GM23338 (cell line): ENCODE data around the gene SUSD3. TPM values are rescaled to one million over a fixed set of nuclear protein-coding genes. Genes with fewer than 3 reads are reported as not detected.

ENCODE experiments used
- ATAC-seq: fragments of 200-7000 bp; cut with Tn5 transposase; 3 replicates; pipeline ENCODE4 v1.9.1; 2020
- DNase-seq: peaks from one replicate; pipeline ENCODE4 v3.0.0-alpha.2; 2015; ENCODE audit warnings: low spot score
- H2AFZ ChIP-seq: fragments of 200-600 bp; sonication (generic); 2 replicates; pipeline ENCODE4 v1.8.0; 2016; ENCODE audit warnings: antibody characterized with exemption, mild to moderate bottlenecking, moderate library complexity
- H3F3A ChIP-seq: fragments of 200-600 bp; sonication (generic); replicated peaks from 2 replicates; pipeline ENCODE4 v1.8.0; 2017; ENCODE audit warnings: antibody characterized with exemption, mixed run types, low read depth
- H3K27ac ChIP-seq: fragments of 200-600 bp; sonication (generic); 2 replicates; pipeline ENCODE4 v1.6.1; 2016; ENCODE audit warnings: low read depth
- H3K27me3 ChIP-seq: fragments of 200-600 bp; sonication (generic); 2 replicates; pipeline ENCODE4 v1.8.0; 2016; ENCODE audit warnings: mild to moderate bottlenecking, mixed run types, moderate library complexity; ENCODE audit not compliant: insufficient read depth
- H3K36me3 ChIP-seq: fragments of 200-600 bp; sonication (generic); 2 replicates; pipeline ENCODE4 v1.8.0; 2016; ENCODE audit warnings: mild to moderate bottlenecking; ENCODE audit not compliant: insufficient read depth
- H3K4me1 ChIP-seq: fragments of 200-600 bp; sonication (generic); 2 replicates; pipeline ENCODE4 v1.8.0; 2016; ENCODE audit warnings: mild to moderate bottlenecking, moderate library complexity; ENCODE audit not compliant: insufficient read depth
- H3K4me2 ChIP-seq: fragments of 200-600 bp; sonication (generic); 2 replicates; pipeline ENCODE4 v1.7.1; 2017; ENCODE audit warnings: mixed run types
- H3K4me3 ChIP-seq: fragments of 200-600 bp; sonication (generic); 2 replicates; pipeline ENCODE4 v1.6.1; 2016; ENCODE audit warnings: mixed run types
- H3K79me2 ChIP-seq: fragments of 200-600 bp; sonication (generic); replicated peaks from 2 replicates; pipeline ENCODE4 v1.8.0; 2017; ENCODE audit warnings: mild to moderate bottlenecking; ENCODE audit not compliant: insufficient read depth
- H3K9me2 ChIP-seq: fragments of 200-600 bp; sonication (generic); 2 replicates; pipeline ENCODE4 v1.8.0; 2017; ENCODE audit not compliant: insufficient read depth
- H4K20me1 ChIP-seq: fragments of 200-600 bp; sonication (generic); replicated peaks from 2 replicates; pipeline ENCODE4 v1.8.0; 2017; ENCODE audit warnings: mild to moderate bottlenecking; ENCODE audit not compliant: insufficient read depth
- H3K27ac Mint-ChIP-seq: 2 replicates; pipeline ENCODE4 v1.8.0; 2020; ENCODE audit warnings: inconsistent platforms, mild to moderate bottlenecking, moderate library complexity, mixed read lengths
- H3K27me3 Mint-ChIP-seq: 3 replicates; pipeline ENCODE4 v1.8.0; 2022; ENCODE audit warnings: low read depth, mild to moderate bottlenecking, moderate library complexity, mixed read lengths, inconsistent platforms; ENCODE audit not compliant: insufficient read depth, poor library complexity
- H3K36me3 Mint-ChIP-seq: 3 replicates; pipeline ENCODE4 v1.8.0; 2021; ENCODE audit warnings: low read depth, mild to moderate bottlenecking, inconsistent platforms, moderate library complexity, mixed read lengths
- H3K4me1 Mint-ChIP-seq: 3 replicates; pipeline ENCODE4 v1.8.0; 2020; ENCODE audit warnings: mild to moderate bottlenecking, inconsistent platforms, mixed read lengths
- H3K4me3 Mint-ChIP-seq: 3 replicates; pipeline ENCODE4 v1.8.0; 2021; ENCODE audit warnings: moderate library complexity, mild to moderate bottlenecking, inconsistent platforms, mixed read lengths
- H3K9me3 Mint-ChIP-seq: 3 replicates; pipeline ENCODE4 v1.8.0; 2020; ENCODE audit warnings: moderate library complexity, mild to moderate bottlenecking, inconsistent platforms, mixed read lengths
- CREB1 ChIP-seq: fragments of 250-450 bp; sonication (Bioruptor Pico); IDR thresholded peaks from 2 replicates; pipeline ENCODE4 v1.5.0; 2020; ENCODE audit warnings: low read depth, mild to moderate bottlenecking, moderate library complexity
- EZH2 ChIP-seq: fragments of 200-600 bp; sonication (generic); IDR thresholded peaks from one replicate; pipeline ENCODE4 v1.8.0; 2017; ENCODE audit warnings: antibody characterized with exemption, mild to moderate bottlenecking, low read depth; ENCODE audit not compliant: unreplicated experiment
- EZH2phosphoT487 ChIP-seq: fragments of 200-600 bp; sonication (generic); IDR thresholded peaks from one replicate; pipeline ENCODE4 v1.8.1; 2018; ENCODE audit warnings: antibody characterized with exemption; ENCODE audit not compliant: unreplicated experiment
- JUNB ChIP-seq: IDR thresholded peaks from one replicate; pipeline ENCODE4 v1.6.1; 2016; ENCODE audit warnings: antibody characterized with exemption; ENCODE audit not compliant: unreplicated experiment
- NANOG ChIP-seq: IDR thresholded peaks from 2 replicates; pipeline ENCODE4 v1.6.1; 2016; ENCODE audit warnings: antibody characterized with exemption, borderline replicate concordance
- POLR2AphosphoS5 ChIP-seq: IDR thresholded peaks from 2 replicates; pipeline ENCODE4 v1.6.1; 2016; ENCODE audit warnings: antibody characterized with exemption, low read depth
- STAT1 ChIP-seq: IDR thresholded peaks from one replicate; pipeline ENCODE4 v1.6.1; 2016; ENCODE audit warnings: antibody characterized with exemption; ENCODE audit not compliant: unreplicated experiment
- ZNF114 ChIP-seq: fragments of 250-450 bp; sonication (Bioruptor Pico); IDR thresholded peaks from 2 replicates; pipeline ENCODE4 v1.5.0; 2020; ENCODE audit warnings: mild to moderate bottlenecking, moderate library complexity
- ZNF331 ChIP-seq: fragments of 250-450 bp; sonication (Bioruptor Pico); IDR thresholded peaks from 2 replicates; pipeline ENCODE4 v1.5.0; 2020; ENCODE audit warnings: low read depth, mild to moderate bottlenecking, moderate library complexity
- polyA plus RNA-seq: library from polyadenylated mRNA; unstranded; fragments of >200 nt; fragmentation: Nextera tagmentation; extraction: Ambion mirVana; gene quantifications from 2 replicates; pipeline ENCODE4 v1.2.1, GENCODE V29; 2016
- total RNA-seq: library from RNA; depleted of rRNA; stranded (reverse); fragments of >200 nt; shearing (Covaris generic); gene quantifications from 2 replicates; pipeline ENCODE4 v1.2.3, GENCODE V29; 2014
- TF ChIP-seq, protein P1 (sequence below): IDR thresholded peaks from 2 replicates; pipeline ENCODE4 v1.6.1; 2016; ENCODE audit warnings: antibody characterized with exemption
- TF ChIP-seq, protein P2 (sequence below): IDR thresholded peaks from one replicate; pipeline ENCODE4 v1.6.1; 2018; ENCODE audit warnings: antibody characterized with exemption; ENCODE audit not compliant: unreplicated experiment
- TF ChIP-seq, protein P3 (sequence below), 2 experiments: fragments of 200-600 bp in 1 of 2; sonication (generic) in 1 of 2; conservative IDR thresholded peaks; 2 replicates each; pipeline versions ENCODE4 v1.5.1 to v1.6.1; 2016 to 2017; ENCODE audit warnings: antibody characterized with exemption in 2 of 2, low read depth in 2 of 2, mild to moderate bottlenecking in 2 of 2, moderate library complexity in 1 of 2
- TF ChIP-seq, protein P4 (sequence below): fragments of 250-450 bp; sonication (Bioruptor Pico); IDR thresholded peaks from 2 replicates; pipeline ENCODE4 v1.5.0; 2020; ENCODE audit warnings: mild to moderate bottlenecking, moderate library complexity

Gene SUSD3
- total and polyA plus RNA-seq, 2 experiments from 2014 or later = 6.9 to 20.1 TPM

DNA sequence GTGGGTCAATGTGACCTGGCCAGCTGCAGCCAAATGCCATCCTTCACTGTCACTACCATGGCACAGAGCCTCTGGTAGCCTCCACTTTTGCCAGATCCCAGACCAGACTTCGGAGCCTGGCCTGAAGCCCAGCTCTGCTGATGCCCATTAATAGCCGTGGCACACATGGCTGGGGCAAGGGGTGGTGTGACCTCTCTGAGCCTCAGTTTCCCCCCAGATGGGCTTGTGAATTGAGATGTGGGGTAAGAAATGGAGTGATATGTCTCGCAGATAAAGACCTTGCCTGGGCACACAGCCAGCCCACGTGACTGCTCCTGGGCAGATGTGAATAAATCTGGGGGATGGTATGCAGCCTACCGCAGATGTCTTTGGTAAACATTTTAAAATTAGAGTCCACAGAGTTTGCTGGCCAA is 13.9 kb downstream of the SUSD3 start:
- H3K36me3 ChIP-seq = no peaks in the 10 kb centered on the region
- H3K36me3 Mint-ChIP-seq = no peaks in the 10 kb centered on the region
- H3K27me3 Mint-ChIP-seq = peaks cover 6% of the 10 kb centered on the region
- H3K4me3 ChIP-seq = no peak overlapping the region
- H3K4me1 ChIP-seq = no peaks in the 10 kb centered on the region
- H3K9me3 Mint-ChIP-seq = no peaks in the 10 kb centered on the region; the same call in 2 of the 3 replicates
- DNase-seq = no peak
- no peaks in the 10 kb centered on the region for H3K9me2 ChIP-seq
- no peak overlapping the region for H3K4me2 ChIP-seq
- H3F3A ChIP-seq = no peaks in the 10 kb centered on the region
- no peaks in the 10 kb centered on the region for H4K20me1 ChIP-seq
- no peak for ATAC-seq
- no peak overlapping the region for H3K4me3 Mint-ChIP-seq
- TF ChIP-seq, protein P1, sequence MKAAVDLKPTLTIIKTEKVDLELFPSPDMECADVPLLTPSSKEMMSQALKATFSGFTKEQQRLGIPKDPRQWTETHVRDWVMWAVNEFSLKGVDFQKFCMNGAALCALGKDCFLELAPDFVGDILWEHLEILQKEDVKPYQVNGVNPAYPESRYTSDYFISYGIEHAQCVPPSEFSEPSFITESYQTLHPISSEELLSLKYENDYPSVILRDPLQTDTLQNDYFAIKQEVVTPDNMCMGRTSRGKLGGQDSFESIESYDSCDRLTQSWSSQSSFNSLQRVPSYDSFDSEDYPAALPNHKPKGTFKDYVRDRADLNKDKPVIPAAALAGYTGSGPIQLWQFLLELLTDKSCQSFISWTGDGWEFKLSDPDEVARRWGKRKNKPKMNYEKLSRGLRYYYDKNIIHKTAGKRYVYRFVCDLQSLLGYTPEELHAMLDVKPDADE = no peak
- TF ChIP-seq, protein P2, sequence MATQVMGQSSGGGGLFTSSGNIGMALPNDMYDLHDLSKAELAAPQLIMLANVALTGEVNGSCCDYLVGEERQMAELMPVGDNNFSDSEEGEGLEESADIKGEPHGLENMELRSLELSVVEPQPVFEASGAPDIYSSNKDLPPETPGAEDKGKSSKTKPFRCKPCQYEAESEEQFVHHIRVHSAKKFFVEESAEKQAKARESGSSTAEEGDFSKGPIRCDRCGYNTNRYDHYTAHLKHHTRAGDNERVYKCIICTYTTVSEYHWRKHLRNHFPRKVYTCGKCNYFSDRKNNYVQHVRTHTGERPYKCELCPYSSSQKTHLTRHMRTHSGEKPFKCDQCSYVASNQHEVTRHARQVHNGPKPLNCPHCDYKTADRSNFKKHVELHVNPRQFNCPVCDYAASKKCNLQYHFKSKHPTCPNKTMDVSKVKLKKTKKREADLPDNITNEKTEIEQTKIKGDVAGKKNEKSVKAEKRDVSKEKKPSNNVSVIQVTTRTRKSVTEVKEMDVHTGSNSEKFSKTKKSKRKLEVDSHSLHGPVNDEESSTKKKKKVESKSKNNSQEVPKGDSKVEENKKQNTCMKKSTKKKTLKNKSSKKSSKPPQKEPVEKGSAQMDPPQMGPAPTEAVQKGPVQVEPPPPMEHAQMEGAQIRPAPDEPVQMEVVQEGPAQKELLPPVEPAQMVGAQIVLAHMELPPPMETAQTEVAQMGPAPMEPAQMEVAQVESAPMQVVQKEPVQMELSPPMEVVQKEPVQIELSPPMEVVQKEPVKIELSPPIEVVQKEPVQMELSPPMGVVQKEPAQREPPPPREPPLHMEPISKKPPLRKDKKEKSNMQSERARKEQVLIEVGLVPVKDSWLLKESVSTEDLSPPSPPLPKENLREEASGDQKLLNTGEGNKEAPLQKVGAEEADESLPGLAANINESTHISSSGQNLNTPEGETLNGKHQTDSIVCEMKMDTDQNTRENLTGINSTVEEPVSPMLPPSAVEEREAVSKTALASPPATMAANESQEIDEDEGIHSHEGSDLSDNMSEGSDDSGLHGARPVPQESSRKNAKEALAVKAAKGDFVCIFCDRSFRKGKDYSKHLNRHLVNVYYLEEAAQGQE = no peak
- TF ChIP-seq NANOG (no peak), EZH2phosphoT487 (no peak), POLR2AphosphoS5 (no peak), JUNB (no peak), ZNF331 (CRISPR knock-in tag) (no peak), CREB1 (CRISPR knock-in tag) (no peak), EZH2 (no peak), STAT1 (no peak), ZNF114 (CRISPR knock-in tag) (no peak)
- TF ChIP-seq, protein P3, sequence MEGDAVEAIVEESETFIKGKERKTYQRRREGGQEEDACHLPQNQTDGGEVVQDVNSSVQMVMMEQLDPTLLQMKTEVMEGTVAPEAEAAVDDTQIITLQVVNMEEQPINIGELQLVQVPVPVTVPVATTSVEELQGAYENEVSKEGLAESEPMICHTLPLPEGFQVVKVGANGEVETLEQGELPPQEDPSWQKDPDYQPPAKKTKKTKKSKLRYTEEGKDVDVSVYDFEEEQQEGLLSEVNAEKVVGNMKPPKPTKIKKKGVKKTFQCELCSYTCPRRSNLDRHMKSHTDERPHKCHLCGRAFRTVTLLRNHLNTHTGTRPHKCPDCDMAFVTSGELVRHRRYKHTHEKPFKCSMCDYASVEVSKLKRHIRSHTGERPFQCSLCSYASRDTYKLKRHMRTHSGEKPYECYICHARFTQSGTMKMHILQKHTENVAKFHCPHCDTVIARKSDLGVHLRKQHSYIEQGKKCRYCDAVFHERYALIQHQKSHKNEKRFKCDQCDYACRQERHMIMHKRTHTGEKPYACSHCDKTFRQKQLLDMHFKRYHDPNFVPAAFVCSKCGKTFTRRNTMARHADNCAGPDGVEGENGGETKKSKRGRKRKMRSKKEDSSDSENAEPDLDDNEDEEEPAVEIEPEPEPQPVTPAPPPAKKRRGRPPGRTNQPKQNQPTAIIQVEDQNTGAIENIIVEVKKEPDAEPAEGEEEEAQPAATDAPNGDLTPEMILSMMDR (conservative IDR thresholded peaks at IDR 0.05; ENCODE audit: low read depth in 2 of 2) = no peak
- TF ChIP-seq, protein P4, sequence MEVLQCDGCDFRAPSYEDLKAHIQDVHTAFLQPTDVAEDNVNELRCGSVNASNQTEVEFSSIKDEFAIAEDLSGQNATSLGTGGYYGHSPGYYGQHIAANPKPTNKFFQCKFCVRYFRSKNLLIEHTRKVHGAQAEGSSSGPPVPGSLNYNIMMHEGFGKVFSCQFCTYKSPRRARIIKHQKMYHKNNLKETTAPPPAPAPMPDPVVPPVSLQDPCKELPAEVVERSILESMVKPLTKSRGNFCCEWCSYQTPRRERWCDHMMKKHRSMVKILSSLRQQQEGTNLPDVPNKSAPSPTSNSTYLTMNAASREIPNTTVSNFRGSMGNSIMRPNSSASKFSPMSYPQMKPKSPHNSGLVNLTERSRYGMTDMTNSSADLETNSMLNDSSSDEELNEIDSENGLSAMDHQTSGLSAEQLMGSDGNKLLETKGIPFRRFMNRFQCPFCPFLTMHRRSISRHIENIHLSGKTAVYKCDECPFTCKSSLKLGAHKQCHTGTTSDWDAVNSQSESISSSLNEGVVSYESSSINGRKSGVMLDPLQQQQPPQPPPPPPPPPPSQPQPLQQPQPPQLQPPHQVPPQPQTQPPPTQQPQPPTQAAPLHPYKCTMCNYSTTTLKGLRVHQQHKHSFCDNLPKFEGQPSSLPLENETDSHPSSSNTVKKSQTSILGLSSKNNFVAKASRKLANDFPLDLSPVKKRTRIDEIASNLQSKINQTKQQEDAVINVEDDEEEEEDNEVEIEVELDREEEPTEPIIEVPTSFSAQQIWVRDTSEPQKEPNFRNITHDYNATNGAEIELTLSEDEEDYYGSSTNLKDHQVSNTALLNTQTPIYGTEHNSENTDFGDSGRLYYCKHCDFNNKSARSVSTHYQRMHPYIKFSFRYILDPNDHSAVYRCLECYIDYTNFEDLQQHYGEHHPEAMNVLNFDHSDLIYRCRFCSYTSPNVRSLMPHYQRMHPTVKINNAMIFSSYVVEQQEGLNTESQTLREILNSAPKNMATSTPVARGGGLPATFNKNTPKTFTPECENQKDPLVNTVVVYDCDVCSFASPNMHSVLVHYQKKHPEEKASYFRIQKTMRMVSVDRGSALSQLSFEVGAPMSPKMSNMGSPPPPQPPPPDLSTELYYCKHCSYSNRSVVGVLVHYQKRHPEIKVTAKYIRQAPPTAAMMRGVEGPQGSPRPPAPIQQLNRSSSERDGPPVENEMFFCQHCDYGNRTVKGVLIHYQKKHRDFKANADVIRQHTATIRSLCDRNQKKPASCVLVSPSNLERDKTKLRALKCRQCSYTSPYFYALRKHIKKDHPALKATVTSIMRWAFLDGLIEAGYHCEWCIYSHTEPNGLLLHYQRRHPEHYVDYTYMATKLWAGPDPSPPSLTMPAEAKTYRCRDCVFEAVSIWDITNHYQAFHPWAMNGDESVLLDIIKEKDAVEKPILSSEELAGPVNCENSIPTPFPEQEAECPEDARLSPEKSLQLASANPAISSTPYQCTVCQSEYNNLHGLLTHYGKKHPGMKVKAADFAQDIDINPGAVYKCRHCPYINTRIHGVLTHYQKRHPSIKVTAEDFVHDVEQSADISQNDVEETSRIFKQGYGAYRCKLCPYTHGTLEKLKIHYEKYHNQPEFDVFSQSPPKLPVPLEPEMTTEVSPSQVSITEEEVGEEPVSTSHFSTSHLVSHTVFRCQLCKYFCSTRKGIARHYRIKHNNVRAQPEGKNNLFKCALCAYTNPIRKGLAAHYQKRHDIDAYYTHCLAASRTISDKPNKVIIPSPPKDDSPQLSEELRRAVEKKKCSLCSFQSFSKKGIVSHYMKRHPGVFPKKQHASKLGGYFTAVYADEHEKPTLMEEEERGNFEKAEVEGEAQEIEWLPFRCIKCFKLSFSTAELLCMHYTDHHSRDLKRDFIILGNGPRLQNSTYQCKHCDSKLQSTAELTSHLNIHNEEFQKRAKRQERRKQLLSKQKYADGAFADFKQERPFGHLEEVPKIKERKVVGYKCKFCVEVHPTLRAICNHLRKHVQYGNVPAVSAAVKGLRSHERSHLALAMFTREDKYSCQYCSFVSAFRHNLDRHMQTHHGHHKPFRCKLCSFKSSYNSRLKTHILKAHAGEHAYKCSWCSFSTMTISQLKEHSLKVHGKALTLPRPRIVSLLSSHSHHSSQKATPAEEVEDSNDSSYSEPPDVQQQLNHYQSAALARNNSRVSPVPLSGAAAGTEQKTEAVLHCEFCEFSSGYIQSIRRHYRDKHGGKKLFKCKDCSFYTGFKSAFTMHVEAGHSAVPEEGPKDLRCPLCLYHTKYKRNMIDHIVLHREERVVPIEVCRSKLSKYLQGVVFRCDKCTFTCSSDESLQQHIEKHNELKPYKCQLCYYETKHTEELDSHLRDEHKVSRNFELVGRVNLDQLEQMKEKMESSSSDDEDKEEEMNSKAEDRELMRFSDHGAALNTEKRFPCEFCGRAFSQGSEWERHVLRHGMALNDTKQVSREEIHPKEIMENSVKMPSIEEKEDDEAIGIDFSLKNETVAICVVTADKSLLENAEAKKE (CRISPR knock-in tag) = no peak
- no peaks in the 10 kb centered on the region for H3K4me1 Mint-ChIP-seq
- H3K27ac ChIP-seq = no peak overlapping the region
- H3K27ac Mint-ChIP-seq = no peak overlapping the region
- H2AFZ ChIP-seq = no peak overlapping the region
- no peaks in the 10 kb centered on the region for H3K79me2 ChIP-seq
- H3K27me3 ChIP-seq = no peaks in the 10 kb centered on the region
